HCT116 (cell line): ENCODE results near the gene SUPT4H1. TPM values are rescaled to one million over a fixed set of nuclear protein-coding genes. Genes with fewer than 3 reads are reported as not detected.

Source experiments
- ATAC-seq: fragments of 200-7000 bp; cut with Tn5 transposase; 2 replicates; pipeline ENCODE4 v1.9.1; 2020; ENCODE audit warnings: mild to moderate bottlenecking, moderate library complexity
- BruUV-seq: library from RNA; stranded (reverse); fragments of 400-500 nt; replicated peaks from 2 replicates; lab custom pipeline; 2021; lab: Mats Ljungman, UMichigan
- CTCF ChIA-PET: fragments of 300-600 bp; sonication (Branson Sonifier 250); formaldehyde crosslinking; loops from one replicate; lab custom pipeline; 2021; ENCODE audit warnings: antibody characterized with exemption; lab: Charles Lee
- POLR2A ChIA-PET: fragments of 300-600, 350-600 bp; sonication (Branson Sonifier 250); formaldehyde crosslinking; loops from one replicate; lab custom pipeline; 2021; ENCODE audit warnings: antibody characterized with exemption; lab: Charles Lee
- RAD21 ChIA-PET, 2 experiments: fragments of 300-600 bp; sonication (Branson Sonifier 250); formaldehyde crosslinking; loops; one replicate each; lab custom pipeline; 2023; ENCODE audit warnings: low total read pairs in 2 of 2; ENCODE audit not compliant: uncharacterized antibody in 2 of 2, unreplicated experiment in 2 of 2, low non-redundant PET in 1 of 2; lab: Charles Lee
- DNase-seq: peaks from one replicate; pipeline ENCODE4 v3.0.0-alpha.2; 2010; ENCODE audit warnings: low read depth, low spot score
- H2AFZ ChIP-seq: fragments of 200-600 bp; shearing (Covaris generic), sonication (generic); 2 replicates; pipeline ENCODE4 v1.6.1; 2017; ENCODE audit warnings: low read depth, mixed run types, mixed read lengths, antibody characterized with exemption, low read length; ENCODE audit not compliant: poor library complexity, severe bottlenecking
- H3K27ac ChIP-seq: 2 replicates; pipeline ENCODE4 v1.5.1; 2012; ENCODE audit warnings: low read depth, low read length
- H3K27me3 ChIP-seq: fragments of 200-600 bp; sonication (generic); 2 replicates; pipeline ENCODE4 v1.6.1; 2016; ENCODE audit warnings: mixed run types, low read length, mixed read lengths; ENCODE audit not compliant: insufficient read depth
- H3K36me3 ChIP-seq, 2 experiments: fragments of 200-500 bp in 1 of 2; fragments of 200-600 bp in 1 of 2; sonication (Bioruptor generic) in 1 of 2; sonication (generic) in 1 of 2; 2 replicates each; pipeline versions ENCODE4 v1.5.1 to v1.6.1; 2014 to 2016; ENCODE audit warnings: low read length in 2 of 2, inconsistent platforms in 1 of 2, mixed read lengths in 1 of 2, mixed run types in 1 of 2; ENCODE audit not compliant: insufficient read depth in 2 of 2, control insufficient read depth in 1 of 2
- H3K4me1 ChIP-seq, 2 experiments: fragments of 200-600 bp in 1 of 2; sonication (generic) in 1 of 2; 2 replicates each; pipeline versions ENCODE4 v1.5.1 to v1.6.1; 2012 to 2017; ENCODE audit warnings: low read length in 2 of 2, inconsistent platforms in 1 of 2, mild to moderate bottlenecking in 1 of 2, mixed read lengths in 1 of 2, mixed run types in 1 of 2, moderate library complexity in 1 of 2; ENCODE audit not compliant: insufficient read depth in 2 of 2, control insufficient read depth in 1 of 2
- H3K4me2 ChIP-seq: fragments of 200-600 bp; sonication (generic); 2 replicates; pipeline ENCODE4 v1.6.1; 2017; ENCODE audit warnings: mixed run types, low read length, mixed read lengths
- H3K4me3 ChIP-seq, 2 experiments: fragments of 200-600 bp in 1 of 2; sonication (generic) in 1 of 2; replicated peaks in 1 of 2; 2 replicates each; pipeline ENCODE4 v1.5.1; 2011 to 2016; ENCODE audit warnings: low read length in 2 of 2, control low read depth in 1 of 2, low read depth in 1 of 2, mild to moderate bottlenecking in 1 of 2, mixed read lengths in 1 of 2, mixed run types in 1 of 2
- H3K79me2 ChIP-seq: fragments of 200-600 bp; sonication (generic); 2 replicates; pipeline ENCODE4 v1.6.1; 2017; ENCODE audit warnings: mild to moderate bottlenecking, mixed run types, low read length, moderate library complexity, mixed read lengths; ENCODE audit not compliant: insufficient read depth
- H3K9ac ChIP-seq: fragments of 200-600 bp; sonication (generic); 2 replicates; pipeline ENCODE4 v1.6.1; 2016; ENCODE audit warnings: low read length, mixed read lengths
- H3K9me2 ChIP-seq: fragments of 200-600 bp; sonication (generic), shearing (Covaris generic); 2 replicates; pipeline ENCODE4 v1.6.1; 2017; ENCODE audit warnings: mixed run types, mild to moderate bottlenecking, moderate library complexity; ENCODE audit not compliant: insufficient read depth
- H3K9me3 ChIP-seq, 2 experiments: fragments of 200-500 bp in 1 of 2; fragments of 200-600 bp in 1 of 2; sonication (Bioruptor generic) in 1 of 2; sonication (generic) in 1 of 2; 2 replicates each; pipeline ENCODE4 v1.6.1; 2014 to 2017; ENCODE audit warnings: low read length in 2 of 2, mixed read lengths in 2 of 2, inconsistent platforms in 1 of 2, low read depth in 1 of 2, mild to moderate bottlenecking in 1 of 2, mixed run types in 1 of 2, moderate library complexity in 1 of 2; ENCODE audit not compliant: control insufficient read depth in 1 of 2, insufficient read depth in 1 of 2
- H4K20me1 ChIP-seq: fragments of 200-600 bp; sonication (generic), shearing (Covaris generic); 2 replicates; pipeline ENCODE4 v1.6.1; 2017; ENCODE audit warnings: mixed run types, mild to moderate bottlenecking, moderate library complexity; ENCODE audit not compliant: insufficient read depth
- CEBPB ChIP-seq: IDR thresholded peaks from 2 replicates; pipeline ENCODE4 v1.6.1; 2012; ENCODE audit warnings: low read depth
- CTCF ChIP-seq, 3 experiments: fragments of 200-600 bp in 1 of 3; sonication (generic) in 1 of 3; IDR thresholded peaks in 2 of 3; conservative IDR thresholded peaks in 1 of 3; 2 replicates each; pipeline ENCODE4 v1.5.1; 2012 to 2017; ENCODE audit warnings: low read depth in 2 of 3, low read length in 2 of 3, antibody characterized with exemption in 1 of 3, borderline replicate concordance in 1 of 3, control low read depth in 1 of 3, mild to moderate bottlenecking in 1 of 3, mixed read lengths in 1 of 3, mixed run types in 1 of 3, moderate library complexity in 1 of 3; ENCODE audit not compliant: insufficient read depth in 1 of 3
- EGR1 ChIP-seq: IDR thresholded peaks from 2 replicates; pipeline ENCODE4 v1.6.1; 2012; ENCODE audit warnings: low read depth
- ELF1 ChIP-seq: IDR thresholded peaks from 2 replicates; pipeline ENCODE4 v1.6.1; 2012; ENCODE audit warnings: low read depth, borderline replicate concordance
- FOSL1 ChIP-seq: IDR thresholded peaks from 2 replicates; pipeline ENCODE4 v1.6.1; 2012; ENCODE audit warnings: low read depth
- JUND ChIP-seq: IDR thresholded peaks from 2 replicates; pipeline ENCODE4 v1.6.1; 2012
- MAX ChIP-seq: IDR thresholded peaks from 2 replicates; pipeline ENCODE4 v1.6.1; 2012
- POLR2A ChIP-seq: IDR thresholded peaks from 2 replicates; pipeline ENCODE4 v1.7.0; 2011; ENCODE audit warnings: borderline replicate concordance; ENCODE audit not compliant: insufficient read depth, insufficient read length; ENCODE audit errors: extremely low read depth
- POLR2AphosphoS5 ChIP-seq: IDR thresholded peaks from 2 replicates; pipeline ENCODE4 v1.6.1; 2011; ENCODE audit warnings: mild to moderate bottlenecking, low read depth, low read length, moderate library complexity
- REST ChIP-seq: IDR thresholded peaks from 2 replicates; pipeline ENCODE4 v1.6.1; 2012; ENCODE audit warnings: low read depth
- SIN3A ChIP-seq: IDR thresholded peaks from 2 replicates; pipeline ENCODE4 v1.6.1; 2012; ENCODE audit warnings: low read depth
- SP1 ChIP-seq: IDR thresholded peaks from 2 replicates; pipeline ENCODE4 v1.6.1; 2012; ENCODE audit warnings: low read depth
- SRF ChIP-seq: IDR thresholded peaks from 2 replicates; pipeline ENCODE4 v1.6.1; 2012; ENCODE audit warnings: low read depth
- TCF7L2 ChIP-seq: IDR thresholded peaks from 2 replicates; pipeline ENCODE4 v1.7.0; 2011; ENCODE audit warnings: borderline replicate concordance, inconsistent platforms; ENCODE audit not compliant: insufficient read depth, insufficient read length; ENCODE audit errors: extremely low read depth
- YY1 ChIP-seq: IDR thresholded peaks from 2 replicates; pipeline ENCODE4 v1.6.1; 2011; ENCODE audit warnings: low read length, low read depth, moderate library complexity, mild to moderate bottlenecking; ENCODE audit not compliant: insufficient replicate concordance; ENCODE audit errors: extremely low read depth
- ZBTB33 ChIP-seq: IDR thresholded peaks from 2 replicates; pipeline ENCODE4 v1.6.1; 2011; ENCODE audit warnings: mild to moderate bottlenecking, low read length, moderate library complexity; ENCODE audit not compliant: insufficient replicate concordance; ENCODE audit errors: extremely low read depth
- ZFX ChIP-seq: fragments of 450-650 bp; IDR thresholded peaks from 2 replicates; pipeline ENCODE4 v1.6.1; 2017
- ZNF274 ChIP-seq: fragments of 200-500 bp; sonication (Bioruptor generic); IDR thresholded peaks from 2 replicates; pipeline ENCODE4 v1.6.1; 2014; ENCODE audit warnings: mild to moderate bottlenecking, low read depth, low read length, inconsistent platforms
- intact Hi-C: fragments of 100-400 bp; cut with micrococcal nuclease; formaldehyde crosslinking; loops from 2 replicates; pipeline ENCODE4 v1.10.0; 2022
- total RNA-seq: library from RNA; stranded (reverse); gene quantifications from one replicate; pipeline ENCODE4 v1.2.1, GENCODE V29; 2021; ENCODE audit not compliant: unreplicated experiment

The SUPT4H1 gene
- total RNA-seq, 1 experiment from 2014 or later, result 118 TPM

- Histone ChIP-seq H3K4me1 (no peaks in the 10 kb centered on the region), H3K4me2 (no peak overlapping the region), H2AFZ (no peak overlapping the region), H3K9ac (no peak overlapping the region), H3K9me3 (no peaks in the 10 kb centered on the region), H3K27ac (no peak overlapping the region), H3K36me3 (no peaks in the 10 kb centered on the region), H3K27me3 (no peaks in the 10 kb centered on the region), H3K9me2 (no peaks in the 10 kb centered on the region), H3K79me2 (no peaks in the 10 kb centered on the region), H3K4me3 (no peak overlapping the region), H4K20me1 (no peaks in the 10 kb centered on the region)
- ChIA-PET RAD21 (no interaction called here), POLR2A (no interaction called here), CTCF (no interaction called here)
- BruUV-seq, result no TSS peak
- TF ChIP-seq ZNF274 (no peak), ZBTB33 (no peak), EGR1 (no peak), POLR2AphosphoS5 (no peak), POLR2A (no peak), ELF1 (no peak), JUND (no peak), SRF (no peak), CTCF (IDR thresholded peaks at IDR 0.05 in 2 of 3, conservative IDR thresholded peaks at IDR 0.05 in 1 of 3; ENCODE audit: borderline replicate concordance in 1 of 3, insufficient read depth in 1 of 3, low read depth in 2 of 3, low read length in 2 of 3) (no peak), ZFX (no peak), CEBPB (no peak), SIN3A (no peak), YY1 (no peak), FOSL1 (no peak), SP1 (no peak), TCF7L2 (no peak), REST (no peak), MAX (no peak)
- ATAC-seq, result no peak
- no peak for DNase-seq
- intact Hi-C loops, result loop anchor here (10.0 kb wide), 1 partner anchor 695 kb away; no protein-coding TSS in a partner anchor
Observed at GRCh38 chr17:58309918-58310259, 42.1 kb downstream of the SUPT4H1 start.
